IMR-90 (cell line): Measurements from ENCODE around the gene AJM1. TPM values are rescaled to one million over a fixed set of nuclear protein-coding genes. Genes with fewer than 3 reads are reported as not detected.

Source experiments
- ATAC-seq: fragments of 200-7000 bp; cut with Tn5 transposase; 2 replicates; pipeline ENCODE4 v1.9.1; 2020; ENCODE audit warnings: low read depth, mild to moderate bottlenecking, moderate library complexity
- BruUV-seq: library from RNA; stranded (reverse); fragments of 400-500 nt; replicated peaks from 2 replicates; lab custom pipeline; 2021; lab: Mats Ljungman, UMichigan
- CTCF ChIA-PET: fragments of 300-600 bp; formaldehyde crosslinking; extraction: SDS; loops from one replicate; lab custom pipeline; 2021; ENCODE audit warnings: antibody characterized with exemption; lab: Yijun Ruan, JAX
- POLR2A ChIA-PET: fragments of 300-600 bp; sonication (Branson Sonifier 250); formaldehyde crosslinking; loops from one replicate; lab custom pipeline; 2022; ENCODE audit warnings: antibody characterized with exemption; ENCODE audit not compliant: unreplicated experiment; lab: Charles Lee
- DNase-seq: peaks from one replicate; pipeline ENCODE4 v3.0.0; 2013
- H2AFZ ChIP-seq: replicated peaks from 2 replicates; pipeline ENCODE3; 2013; ENCODE audit warnings: low read length, mild to moderate bottlenecking; ENCODE audit not compliant: poor library complexity
- H2AK5ac ChIP-seq: 2 replicates; pipeline ENCODE4 v1.6.1; 2013; ENCODE audit warnings: low read depth, low read length, inconsistent platforms
- H2AK9ac ChIP-seq: replicated peaks from 2 replicates; pipeline ENCODE3; 2013; ENCODE audit warnings: mild to moderate bottlenecking, low read depth, low read length, moderate library complexity; ENCODE audit not compliant: poor library complexity
- H2BK120ac ChIP-seq: 2 replicates; pipeline ENCODE4 v1.6.1; 2013; ENCODE audit warnings: low read depth, low read length, inconsistent platforms
- H2BK15ac ChIP-seq: 3 replicates; pipeline ENCODE4 v1.6.1; 2013; ENCODE audit warnings: low read depth, low read length, inconsistent platforms
- H2BK20ac ChIP-seq: 2 replicates; pipeline ENCODE4 v1.6.1; 2013; ENCODE audit warnings: low read depth, mild to moderate bottlenecking, inconsistent platforms, low read length, moderate library complexity
- H2BK5ac ChIP-seq: 2 replicates; pipeline ENCODE4 v1.6.1; 2013; ENCODE audit warnings: mild to moderate bottlenecking, low read depth, low read length, inconsistent platforms; ENCODE audit not compliant: poor library complexity, severe bottlenecking
- H3K14ac ChIP-seq: replicated peaks from 2 replicates; pipeline ENCODE4 v1.6.1; 2013; ENCODE audit warnings: low read depth, low read length, inconsistent platforms
- H3K18ac ChIP-seq: 2 replicates; pipeline ENCODE4 v1.6.1; 2013; ENCODE audit warnings: low read depth, low read length, control low read depth
- H3K23ac ChIP-seq: 2 replicates; pipeline ENCODE4 v1.6.1; 2013; ENCODE audit warnings: low read depth, low read length, inconsistent platforms
- H3K27ac ChIP-seq: 2 replicates; pipeline ENCODE4 v1.5.1; 2013; ENCODE audit warnings: mild to moderate bottlenecking, control low read depth, low read length; ENCODE audit not compliant: insufficient read depth
- H3K27me3 ChIP-seq: 2 replicates; pipeline ENCODE4 v1.6.1; 2013; ENCODE audit warnings: low read length; ENCODE audit not compliant: control insufficient read depth, insufficient read depth
- H3K36me3 ChIP-seq: 2 replicates; pipeline ENCODE4 v1.6.1; 2013; ENCODE audit warnings: low read length, mixed read lengths; ENCODE audit not compliant: control insufficient read depth, insufficient read depth
- H3K4ac ChIP-seq: 2 replicates; pipeline ENCODE4 v1.6.1; 2013; ENCODE audit warnings: low read depth, low read length, inconsistent platforms
- H3K4me1 ChIP-seq: 2 replicates; pipeline ENCODE4 v1.6.1; 2013; ENCODE audit warnings: low read length, mixed read lengths; ENCODE audit not compliant: control insufficient read depth, insufficient read depth
- H3K4me2 ChIP-seq: 2 replicates; pipeline ENCODE4 v1.6.1; 2013; ENCODE audit warnings: low read depth, mild to moderate bottlenecking, control low read depth, low read length, moderate library complexity
- H3K4me3 ChIP-seq: 2 replicates; pipeline ENCODE4 v1.5.1; 2013; ENCODE audit warnings: low read depth, mild to moderate bottlenecking, control low read depth, low read length, moderate library complexity; ENCODE audit not compliant: insufficient read depth
- H3K56ac ChIP-seq: 2 replicates; pipeline ENCODE4 v1.6.1; 2013; ENCODE audit warnings: low read length, inconsistent platforms; ENCODE audit not compliant: insufficient read depth; ENCODE audit errors: extremely low read depth
- H3K79me1 ChIP-seq, 2 experiments: 2 replicates each; pipeline ENCODE4 v1.6.1; 2013; ENCODE audit warnings: low read length in 2 of 2, inconsistent platforms in 1 of 2, low read depth in 1 of 2
- H3K9ac ChIP-seq: 2 replicates; pipeline ENCODE4 v1.6.1; 2013; ENCODE audit warnings: low read depth, low read length, control low read depth
- H3K9me1 ChIP-seq: 2 replicates; pipeline ENCODE4 v1.6.1; 2013; ENCODE audit warnings: low read length, inconsistent platforms; ENCODE audit not compliant: insufficient read depth
- H3K9me3 ChIP-seq: 2 replicates; pipeline ENCODE4 v1.6.1; 2013; ENCODE audit warnings: low read length; ENCODE audit not compliant: control insufficient read depth, insufficient read depth
- H4K20me1 ChIP-seq: 2 replicates; pipeline ENCODE4 v1.6.1; 2013; ENCODE audit warnings: low read length, inconsistent platforms; ENCODE audit not compliant: insufficient read depth
- H4K5ac ChIP-seq: 2 replicates; pipeline ENCODE4 v1.6.1; 2013; ENCODE audit warnings: mild to moderate bottlenecking, low read depth, low read length, control low read depth
- H4K8ac ChIP-seq, 2 experiments: 2 replicates each; pipeline ENCODE4 v1.6.1; 2013; ENCODE audit warnings: low read depth in 2 of 2, low read length in 2 of 2, control low read depth in 1 of 2, inconsistent platforms in 1 of 2
- H4K91ac ChIP-seq: 2 replicates; pipeline ENCODE4 v1.6.1; 2013; ENCODE audit warnings: low read depth, low read length, inconsistent platforms; ENCODE audit not compliant: insufficient read depth
- MAZ ChIP-seq: IDR thresholded peaks from 2 replicates; pipeline ENCODE4 v1.6.1; 2012; ENCODE audit warnings: low read depth, mild to moderate bottlenecking, low read length, improper control_type of control experiment, moderate library complexity, borderline replicate concordance
- POLR2A ChIP-seq: IDR thresholded peaks from 2 replicates; pipeline ENCODE4 v1.6.1; 2012; ENCODE audit warnings: mild to moderate bottlenecking, low read depth, low read length
- SMC3 ChIP-seq: fragments of 150-350 bp; IDR thresholded peaks from 2 replicates; pipeline ENCODE4 v1.6.1; 2016; ENCODE audit warnings: low read depth, mild to moderate bottlenecking, antibody characterized with exemption, low read length, moderate library complexity
- USF2 ChIP-seq: fragments of 150-350 bp; IDR thresholded peaks from 2 replicates; pipeline ENCODE4 v1.6.1; 2017; ENCODE audit warnings: mild to moderate bottlenecking, antibody characterized with exemption, low read length, low read depth
- WGBS, 2 experiments: methylation state at CpG; one replicate each; pipeline versions ENCODE4 v1.1.5 to v1.1.7; 2013; ENCODE audit warnings: missing lambda C conversion rate in 2 of 2; ENCODE audit not compliant: insufficient read length in 1 of 2; ENCODE audit errors: extremely low coverage in 2 of 2; 5-methylcytosine and 5-hydroxymethylcytosine counted together
- dilution Hi-C: fragments of 300-500 bp; cut with HindIII; formaldehyde crosslinking; loops from one replicate; pipeline ENCODE4 v1.14.3; 2018; ENCODE audit warnings: low sequenced_read_pairs; ENCODE audit not compliant: unreplicated experiment
- in situ Hi-C: fragments of 300-500 bp; cut with MboI; formaldehyde crosslinking; loops from 3 replicates; pipeline ENCODE4 v1.14.3; 2019; ENCODE audit warnings: low sequenced_read_pairs, inconsistent platforms, mixed read lengths
- intact Hi-C: fragments of 100-400 bp; cut with micrococcal nuclease; formaldehyde crosslinking; loops from 2 replicates; pipeline ENCODE4 v1.10.0; 2022
- polyA plus RNA-seq, 3 experiments: library from polyadenylated mRNA; depleted of rRNA; stranded (reverse); fragments of >200 nt; gene quantifications; 2 replicates each; pipeline ENCODE4 v1.2.3, GENCODE V29; 2012; ENCODE audit warnings: low replicate concordance in 1 of 3
- total RNA-seq: library from RNA; depleted of rRNA; stranded (reverse); fragments of >200 nt; gene quantifications from 2 replicates; pipeline ENCODE4 v1.2.3, GENCODE V29; 2012

AJM1 gene
- total and polyA plus RNA-seq, 2 of the 4 experiments (the other 2 are of a cell fraction) = 0.18 to 1.5 TPM

- H3K4ac ChIP-seq = no peak overlapping the region
- BruUV-seq = no TSS peak
- TF ChIP-seq SMC3 = no peak
- no peak for TF ChIP-seq USF2
- TF ChIP-seq POLR2A = no peak
- TF ChIP-seq MAZ = no peak
Measured at GRCh38 chr9:136827794-136828473, 14.3 kb upstream of the AJM1 start.

More at GRCh38 chr9:136827794-136828473, 14.3 kb upstream of the AJM1 start:
- H3K27me3 ChIP-seq = no peaks in the 10 kb centered on the region
- ATAC-seq (no peak), DNase-seq (no peak)
- H4K91ac ChIP-seq = no peak overlapping the region
- H3K9me1 ChIP-seq = no peaks in the 10 kb centered on the region
- CTCF ChIA-PET = interaction anchor here (2.0 kb wide), 1 partner anchor 15 kb away, joined by 4 read pairs; no protein-coding TSS in a partner anchor
- no peak overlapping the region for H2BK15ac ChIP-seq
- no peak overlapping the region for H3K18ac ChIP-seq
- no peak overlapping the region for H3K4me3 ChIP-seq
- H2BK5ac ChIP-seq = no peak overlapping the region
- 95% methylated on average over 4 of the region's 14 CpGs; no CpG with 5 or more reads in 1 of the 2 experiments for WGBS, 2 experiments
- H3K23ac ChIP-seq = no peak overlapping the region
- H3K4me2 ChIP-seq = no peak overlapping the region
- H4K8ac ChIP-seq = no peak overlapping the region
- intact Hi-C loops (no loop called here), dilution Hi-C loops (no loop called here), in situ Hi-C loops (no loop called here)
- no peak overlapping the region for H2AK5ac ChIP-seq
- H2AFZ ChIP-seq = no peak overlapping the region
- H2BK120ac ChIP-seq = no peak overlapping the region
- no peak overlapping the region for H3K14ac ChIP-seq
- no peak overlapping the region for H3K27ac ChIP-seq
- no peaks in the 10 kb centered on the region for H3K4me1 ChIP-seq
- peaks cover 71% of the 10 kb centered on the region for H3K36me3 ChIP-seq
- H4K20me1 ChIP-seq = no peaks in the 10 kb centered on the region; the same call in 1 of the 2 replicates
- no peak overlapping the region for H3K56ac ChIP-seq
- H3K9me3 ChIP-seq = no peaks in the 10 kb centered on the region
- no peak overlapping the region for H2AK9ac ChIP-seq
- H3K79me1 ChIP-seq = peaks cover 3 to 8% of the 10 kb centered on the region in 2 experiments; a peak in 1 of 4 replicates
- POLR2A ChIA-PET = no interaction called here
- H4K5ac ChIP-seq = no peak overlapping the region
- no peak overlapping the region for H3K9ac ChIP-seq
- no peak overlapping the region for H2BK20ac ChIP-seq
